Spleen (tissue), 11 donors: ENCODE data around the gene BLOC1S5. TPM values are rescaled to one million over a fixed set of nuclear protein-coding genes. Genes with fewer than 3 reads are reported as not detected.

Experiments used
- DNase-seq: peaks from one replicate; pipeline ENCODE4 v3.0.0-alpha.2; 2020
- H3K27ac ChIP-seq, 8 donors: fragments of 200-600 bp; sonication (generic) in 7 of 8; 1 replicate in 4 of 8; 2 replicates in 4 of 8; pipeline versions ENCODE4 v1.5.0 to v1.8.0; 2016 to 2021; ENCODE audit warnings: inconsistent platforms in 4 of 8, mild to moderate bottlenecking in 4 of 8, moderate library complexity in 1 of 8
- H3K27me3 ChIP-seq, 7 donors: fragments of 200-600 bp; sonication (generic) in 6 of 7; replicated peaks in 1 of 7; 1 replicate in 4 of 7; 2 replicates in 3 of 7; pipeline versions ENCODE4 v1.5.0 to v1.8.0; 2016 to 2021; ENCODE audit warnings: inconsistent platforms in 3 of 7, mild to moderate bottlenecking in 1 of 7
- H3K36me3 ChIP-seq, 6 donors: fragments of 200-600 bp; sonication (generic) in 5 of 6; 1 replicate in 4 of 6; 2 replicates in 2 of 6; pipeline versions ENCODE4 v1.5.0 to v1.8.0; 2016 to 2021; ENCODE audit warnings: inconsistent platforms in 2 of 6
- H3K4me1 ChIP-seq, 6 donors: fragments of 200-600 bp; sonication (generic) in 5 of 6; 1 replicate in 3 of 6; 2 replicates in 3 of 6; pipeline versions ENCODE4 v1.5.0 to v1.8.0; 2016 to 2021; ENCODE audit warnings: inconsistent platforms in 3 of 6
- H3K4me3 ChIP-seq, 8 donors: fragments of 200-600 bp; sonication (generic) in 7 of 8; 1 replicate in 4 of 8; 2 replicates in 4 of 8; pipeline versions ENCODE4 v1.5.0 to v1.8.0; 2016 to 2021; ENCODE audit warnings: inconsistent platforms in 4 of 8, mild to moderate bottlenecking in 4 of 8, moderate library complexity in 2 of 8
- H3K9me3 ChIP-seq, 8 donors: fragments of 200-600 bp; sonication (generic) in 7 of 8; 1 replicate in 4 of 8; 2 replicates in 4 of 8; pipeline versions ENCODE4 v1.5.0 to v1.8.0; 2016 to 2021; ENCODE audit warnings: inconsistent platforms in 4 of 8
- CTCF ChIP-seq, 11 experiments: fragments of 200-600 bp in 7 of 11; fragments of 450-650 bp in 4 of 11; sonication (generic) in 4 of 11; IDR thresholded peaks in 8 of 11; conservative IDR thresholded peaks in 3 of 11; 1 replicate in 7 of 11; 2 replicates in 4 of 11; pipeline versions ENCODE4 v1.4.0 to v1.8.0; 2016 to 2021; ENCODE audit warnings: antibody characterized with exemption in 11 of 11, inconsistent platforms in 4 of 11, mild to moderate bottlenecking in 1 of 11
- POLR2A ChIP-seq, 3 donors: fragments of 450-650 bp; IDR thresholded peaks; one replicate each; pipeline ENCODE4 v1.5.1; 2017; ENCODE audit warnings: antibody characterized with exemption in 3 of 3, mild to moderate bottlenecking in 1 of 3
- POLR2AphosphoS5 ChIP-seq, 3 donors: sonication (generic); formaldehyde crosslinking; IDR thresholded peaks; one replicate each; pipeline ENCODE4 v1.5.1; 2017; ENCODE audit warnings: antibody characterized with exemption in 3 of 3
- WGBS, 5 donors: extraction: QIAGEN DNeasy Blood & Tissue Kit in 3 of 5; methylation state at CpG; one replicate each; pipeline versions ENCODE4 v1.1.5 to v1.1.7; 2013 to 2018; 5-methylcytosine and 5-hydroxymethylcytosine counted together
- intact Hi-C: fragments of 100-400 bp; cut with DNase I; formaldehyde crosslinking; loops from one replicate; pipeline ENCODE4 v1.15.0; 2023; ENCODE audit warnings: low total_unique reads
- polyA plus RNA-seq, 3 donors: library from polyadenylated mRNA; stranded (reverse); fragments of 200-250 nt; gene quantifications; one replicate each; pipeline ENCODE4 v1.2.1, GENCODE V29; 2013
- total RNA-seq, 7 donors: library from RNA; depleted of rRNA in 3 of 7; stranded (reverse); fragments of >200 nt in 3 of 7; fragmentation: NEBNext Ultra II Directional in 4 of 7; extraction: Animal tissue kit (Norgen Biotek cat#: 25700) in 4 of 7; gene quantifications; one replicate each; pipeline versions ENCODE4 v1.1.0 to v1.2.1, GENCODE V29; 2016 to 2021
- donor health status: healthy with polysubstance abuse.
- donor health status: DM: no; HTN: no; CAD: no; lungs with moderate emphysema.
- donor health status: DM: no; HTN: no; CAD: no.
- donor health status: Bipolar disorder and iron deficiency.
- donor health status: healthy.
- donor health status: DM: no; HTN: no; CAD: no.
- donor health status: DM: yes; HTN: yes; CAD: no.

The BLOC1S5 gene
- total and polyA plus RNA-seq, 10 donors, result 6.6 to 18.0 (median 13.6) TPM

DNA sequence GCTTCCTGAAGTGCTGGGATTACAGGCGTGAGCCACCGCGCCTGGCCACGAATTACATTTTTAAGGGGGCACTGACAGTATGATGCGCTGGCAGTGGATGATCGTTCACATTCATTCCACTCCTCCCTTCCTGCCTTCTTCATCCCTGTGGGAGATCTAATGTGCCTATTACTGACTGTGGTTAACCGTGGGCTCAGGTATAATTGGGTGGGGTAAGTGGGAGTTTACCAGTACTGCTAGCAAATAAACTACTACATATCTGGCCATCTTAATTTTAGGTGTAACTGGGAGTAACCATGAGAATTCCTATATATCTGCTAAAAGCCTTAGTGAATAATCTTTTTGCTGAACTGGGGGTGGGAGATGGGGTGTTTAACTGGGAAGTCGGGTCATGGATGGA, 6.5 kb upstream of the BLOC1S5 start:
- Histone ChIP-seq H3K27me3 (no peaks in the 10 kb centered on the region), H3K36me3 (no peaks in the 10 kb centered on the region), H3K9me3 (no peaks in the 10 kb centered on the region), H3K4me3 (no peak overlapping the region), H3K27ac (no peak overlapping the region), H3K4me1 (peaks cover 0 to 9% (median 0%) of the 10 kb centered on the region in 6 donors)
- WGBS, 5 donors, result 88 to 92% (median 92%) methylated on average over 8 of the region's 8 CpGs
- DNase-seq, result no peak
- intact Hi-C loops, result no loop called here
- TF ChIP-seq POLR2AphosphoS5 (IDR thresholded peaks at IDR 0.05) (no peak), CTCF (IDR thresholded peaks at IDR 0.05 in 8 of 11, conservative IDR thresholded peaks at IDR 0.05 in 3 of 11) (no peak), POLR2A (IDR thresholded peaks at IDR 0.05) (no peak)

DNA sequence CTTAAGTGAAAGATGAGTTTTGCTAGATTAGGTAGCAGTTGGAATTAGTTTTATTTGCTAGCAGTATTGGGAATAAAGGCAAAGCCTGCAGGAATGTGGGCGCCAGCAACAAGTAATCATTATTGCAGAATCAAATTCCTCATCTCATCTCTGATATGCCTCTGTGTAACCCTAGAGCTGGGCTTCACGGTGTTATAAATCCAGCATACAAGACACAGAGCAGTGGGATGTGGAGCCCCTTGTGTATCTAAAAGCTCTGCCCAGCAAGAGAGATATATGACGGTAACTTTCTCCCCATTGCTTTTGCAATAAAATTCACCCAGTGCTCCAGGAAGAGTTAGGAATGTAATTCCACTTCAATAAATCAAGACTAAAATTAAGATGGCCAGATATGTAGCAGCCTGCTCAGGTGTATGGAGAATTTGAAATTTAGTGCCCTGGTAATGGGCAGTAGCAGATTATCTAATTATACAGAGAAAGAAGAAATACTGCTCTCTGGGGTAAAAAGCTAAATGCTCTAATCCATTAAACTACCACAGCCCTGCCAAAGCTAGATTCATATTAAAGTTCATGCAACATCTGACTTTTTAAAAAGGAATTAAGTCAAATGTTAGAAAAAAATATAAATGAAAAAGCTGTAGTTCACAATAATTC, 5.6 kb upstream of the BLOC1S5 start:
- Histone ChIP-seq H3K27me3 (no peaks in the 10 kb centered on the region), H3K9me3 (no peaks in the 10 kb centered on the region), H3K36me3 (no peaks in the 10 kb centered on the region), H3K4me1 (peaks cover 3 to 7% (median 6%) of the 10 kb centered on the region in 6 donors), H3K4me3 (no peak overlapping the region), H3K27ac (no peak overlapping the region)
- intact Hi-C loops, result no loop called here
- TF ChIP-seq CTCF (IDR thresholded peaks at IDR 0.05 in 8 of 11, conservative IDR thresholded peaks at IDR 0.05 in 3 of 11) (no peak), POLR2AphosphoS5 (IDR thresholded peaks at IDR 0.05) (no peak), POLR2A (IDR thresholded peaks at IDR 0.05) (no peak)
- WGBS, 5 donors, result 85 to 95% (median 91%) methylated on average over 3 of the region's 3 CpGs
- DNase-seq, result no peak

DNA sequence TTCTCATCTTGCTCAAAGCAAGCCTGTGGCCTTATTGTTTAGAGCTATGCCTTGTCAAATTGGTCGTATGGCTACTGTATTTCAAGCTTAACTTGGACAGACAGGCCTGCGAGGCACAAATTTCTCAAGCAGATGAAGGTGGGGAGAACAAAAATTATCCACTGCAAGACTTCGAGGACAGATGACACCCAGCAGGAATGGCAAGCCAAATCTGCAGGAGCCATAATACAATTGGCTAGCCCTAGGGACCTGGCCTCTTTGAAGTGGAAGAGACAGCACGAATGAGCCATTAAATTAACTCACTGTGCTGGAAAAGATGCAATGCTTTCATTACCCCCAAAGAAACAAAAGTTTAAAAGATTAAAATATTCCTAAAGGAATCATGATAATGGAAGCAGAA, 5.0 kb upstream of the BLOC1S5 start:
- Histone ChIP-seq H3K36me3 (no peaks in the 10 kb centered on the region), H3K4me1 (peaks cover 6 to 10% (median 9%) of the 10 kb centered on the region in 6 donors), H3K4me3 (no peak overlapping the region), H3K27ac (no peak overlapping the region), H3K27me3 (no peaks in the 10 kb centered on the region), H3K9me3 (no peaks in the 10 kb centered on the region)
- 80 to 83% (median 81%) methylated on average over 4 of the region's 4 CpGs for WGBS, 5 donors
- no peak for DNase-seq
- intact Hi-C loops, result no loop called here
- TF ChIP-seq POLR2AphosphoS5 (IDR thresholded peaks at IDR 0.05) (no peak), POLR2A (IDR thresholded peaks at IDR 0.05) (no peak), CTCF (IDR thresholded peaks at IDR 0.05 in 8 of 11, conservative IDR thresholded peaks at IDR 0.05 in 3 of 11) (no peak)

DNA sequence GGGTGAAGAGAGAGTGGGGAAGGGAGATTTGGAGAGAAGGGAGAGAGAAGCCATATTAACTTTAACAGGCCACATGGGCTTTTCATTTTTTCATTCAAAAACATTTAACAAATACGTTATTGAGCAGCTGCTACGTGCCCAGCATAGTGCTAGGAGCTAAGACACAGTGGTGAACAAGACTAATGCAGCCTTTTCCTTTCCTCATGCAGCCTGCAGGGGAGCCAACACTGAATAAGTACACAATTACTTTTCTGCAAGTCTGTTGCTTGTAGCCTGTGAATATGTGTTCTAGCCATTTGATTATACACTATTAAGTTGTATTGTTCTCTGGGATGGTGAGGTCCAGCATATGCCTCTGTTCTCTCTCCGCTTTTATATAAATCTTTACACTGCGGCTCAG, 1.9 kb upstream of the BLOC1S5 start:
- no peak for DNase-seq
- 89 to 96% (median 95%) methylated on average over 4 of the region's 4 CpGs for WGBS, 5 donors
- intact Hi-C loops, result no loop called here
- no peak overlapping the region for H3K4me3 ChIP-seq
- H3K9me3 ChIP-seq, result no peaks in the 10 kb centered on the region
- TF ChIP-seq POLR2A (IDR thresholded peaks at IDR 0.05), result no peak
- no peak for TF ChIP-seq POLR2AphosphoS5 (IDR thresholded peaks at IDR 0.05)
- no peak for TF ChIP-seq CTCF (IDR thresholded peaks at IDR 0.05 in 8 of 11, conservative IDR thresholded peaks at IDR 0.05 in 3 of 11)
- peaks cover 0 to 13% (median 8%) of the 10 kb centered on the region in 6 donors for H3K36me3 ChIP-seq
- H3K27me3 ChIP-seq, result no peaks in the 10 kb centered on the region
- no peak overlapping the region for H3K27ac ChIP-seq
- H3K4me1 ChIP-seq, result peaks cover 17 to 24% (median 19%) of the 10 kb centered on the region in 6 donors
